Left lung (tissue), 10 donors: ENCODE results near the gene NSUN2. TPM values are rescaled to one million over a fixed set of nuclear protein-coding genes. Genes with fewer than 3 reads are reported as not detected.

ENCODE experiments used
- ATAC-seq: fragments of 200-7000 bp; cut with Tn5 transposase; one replicate; pipeline ENCODE4 v1.9.1; 2020; ENCODE audit warnings: moderate library complexity
- DNase-seq, 4 donors: peaks; one replicate each; pipeline ENCODE4 v3.0.0-alpha.2; 2013 to 2020
- H3K27ac ChIP-seq, 2 donors: fragments of 200-600 bp; sonication (generic) in 1 of 2; one replicate each; pipeline versions ENCODE4 v1.5.0 to v1.8.0; 2020 to 2021
- H3K27me3 ChIP-seq, 2 donors: fragments of 200-600 bp; sonication (generic) in 1 of 2; one replicate each; pipeline versions ENCODE4 v1.5.0 to v1.8.0; 2020 to 2021
- H3K36me3 ChIP-seq, 2 donors: fragments of 200-600 bp; sonication (generic) in 1 of 2; one replicate each; pipeline versions ENCODE4 v1.5.0 to v1.8.0; 2020 to 2021
- H3K4me1 ChIP-seq, 2 donors: fragments of 200-600 bp; one replicate each; pipeline ENCODE4 v1.8.0; 2021
- H3K4me3 ChIP-seq, 2 donors: fragments of 200-600 bp; sonication (generic) in 1 of 2; one replicate each; pipeline versions ENCODE4 v1.5.0 to v1.8.0; 2020 to 2021; ENCODE audit warnings: mild to moderate bottlenecking in 1 of 2
- H3K9me3 ChIP-seq, 2 donors: fragments of 200-600 bp; sonication (generic) in 1 of 2; one replicate each; pipeline versions ENCODE4 v1.5.0 to v1.8.0; 2020 to 2021
- CTCF ChIP-seq, 2 donors: fragments of 200-600 bp; sonication (generic) in 1 of 2; IDR thresholded peaks; one replicate each; pipeline versions ENCODE4 v1.5.0 to v1.8.0; 2021; ENCODE audit warnings: antibody characterized with exemption in 2 of 2
- intact Hi-C, 2 donors: fragments of 100-400 bp; cut with DNase I; formaldehyde crosslinking; loops; one replicate each; pipeline versions ENCODE4 v1.11.2 to v1.14.2; 2022
- polyA plus RNA-seq, 6 donors: library from polyadenylated mRNA; unstranded; fragments of 120-200 nt; gene quantifications; one replicate each; pipeline ENCODE4 v1.2.1, GENCODE V29; 2013; ENCODE audit not compliant: insufficient read length in 6 of 6
- total RNA-seq, 2 donors: library from RNA; stranded (reverse); fragmentation: NEBNext Ultra II Directional; extraction: Animal tissue kit (Norgen Biotek cat#: 25700); gene quantifications; one replicate each; pipeline ENCODE4 v1.2.1, GENCODE V29; 2021
- donor health status: DM: no; HTN: yes; CAD: no.
- donor health status: DM: no; HTN: no; CAD: no.

NSUN2 gene
- total and polyA plus RNA-seq, 8 donors: 37.5 to 93.9 (median 56.9) TPM

- no peak for TF ChIP-seq CTCF (IDR thresholded peaks at IDR 0.05)
- ATAC-seq (no peak), DNase-seq (no peak)
- Histone ChIP-seq H3K27ac (no peak overlapping the region), H3K4me3 (no peak overlapping the region), H3K4me1 (no peaks in the 10 kb centered on the region), H3K36me3 (no peaks in the 10 kb centered on the region), H3K27me3 (peaks cover 0 to 16% of the 10 kb centered on the region in 2 donors), H3K9me3 (peaks cover 0 to 6% of the 10 kb centered on the region in 2 donors)
- intact Hi-C loops: no loop called here
These were observed 74.9 kb downstream of the NSUN2 start for GRCh38 chr5:6557807-6558575.

GRCh38 chr5:6556802-6557102, 76.1 kb downstream of the NSUN2 start:
- no peak for ATAC-seq
- intact Hi-C loops: no loop called here
- TF ChIP-seq CTCF (IDR thresholded peaks at IDR 0.05): no peak

DNA sequence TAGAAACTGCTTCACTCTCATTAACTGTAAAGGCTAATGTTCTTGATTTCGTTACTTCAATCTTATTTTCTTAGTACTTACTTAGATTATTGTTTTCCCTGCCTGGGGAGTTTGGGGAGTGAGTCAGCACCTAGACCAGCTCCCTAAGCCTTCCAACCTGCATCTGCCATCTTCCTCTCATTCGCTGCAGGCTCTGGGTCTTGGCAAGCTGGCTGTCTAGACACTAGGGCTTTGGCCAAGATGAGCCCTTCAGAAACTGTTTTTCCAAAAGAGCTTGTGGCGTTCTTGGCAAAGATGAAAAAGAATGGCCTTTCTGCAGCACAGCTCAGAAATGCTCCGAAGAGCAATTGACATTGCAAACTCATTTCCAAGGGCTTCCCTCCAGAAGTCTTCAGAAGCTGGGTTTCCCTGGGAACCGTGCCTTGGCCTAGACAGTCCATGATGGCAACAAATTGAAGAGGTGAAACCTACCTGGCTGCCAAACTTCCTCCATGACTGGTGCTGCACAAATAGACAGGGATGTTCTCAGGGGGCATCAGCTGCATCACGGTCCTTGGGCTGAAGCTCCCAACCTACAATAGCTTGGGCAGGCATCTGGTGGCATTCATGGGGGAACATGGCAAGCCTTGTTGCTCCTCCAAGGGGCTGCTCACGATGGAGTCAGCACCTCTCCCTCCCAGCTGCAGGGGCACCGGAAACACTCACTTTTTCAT, 76.6 kb downstream of the NSUN2 start:
- Histone ChIP-seq H3K27me3 (peaks cover 0 to 23% of the 10 kb centered on the region in 2 donors), H3K4me1 (no peaks in the 10 kb centered on the region), H3K9me3 (peaks cover 0 to 6% of the 10 kb centered on the region in 2 donors), H3K36me3 (no peaks in the 10 kb centered on the region), H3K4me3 (no peak overlapping the region), H3K27ac (no peak overlapping the region)
- DNase-seq (no peak), ATAC-seq (no peak)
- intact Hi-C loops: no loop called here
- no peak for TF ChIP-seq CTCF (IDR thresholded peaks at IDR 0.05)

More at GRCh38 chr5:6556802-6557102, 76.1 kb downstream of the NSUN2 start:
- Histone ChIP-seq H3K4me1 (no peaks in the 10 kb centered on the region), H3K36me3 (no peaks in the 10 kb centered on the region), H3K27me3 (peaks cover 0 to 18% of the 10 kb centered on the region in 2 donors), H3K4me3 (no peak overlapping the region), H3K9me3 (peaks cover 0 to 6% of the 10 kb centered on the region in 2 donors), H3K27ac (no peak overlapping the region)
- DNase-seq: no peak

GRCh38 chr5:6554812-6555211, 78.0 kb downstream of the NSUN2 start:
- no peak overlapping the region for H3K4me3 ChIP-seq
- TF ChIP-seq CTCF (IDR thresholded peaks at IDR 0.05): no peak
- DNase-seq (no peak), ATAC-seq (no peak)
- H3K27me3 ChIP-seq: peaks cover 0 to 23% of the 10 kb centered on the region in 2 donors
- no peaks in the 10 kb centered on the region for H3K36me3 ChIP-seq
- intact Hi-C loops: no loop called here
- no peak overlapping the region for H3K27ac ChIP-seq
- H3K9me3 ChIP-seq: no peaks in the 10 kb centered on the region
- H3K4me1 ChIP-seq: no peaks in the 10 kb centered on the region

GRCh38 chr5:6553972-6554371, 78.9 kb downstream of the NSUN2 start:
- H3K9me3 ChIP-seq: no peaks in the 10 kb centered on the region
- ATAC-seq (no peak), DNase-seq (no peak)
- H3K4me3 ChIP-seq: no peak overlapping the region
- TF ChIP-seq CTCF (IDR thresholded peaks at IDR 0.05): no peak
- peaks cover 0 to 23% of the 10 kb centered on the region in 2 donors for H3K27me3 ChIP-seq
- H3K4me1 ChIP-seq: no peaks in the 10 kb centered on the region
- no peaks in the 10 kb centered on the region for H3K36me3 ChIP-seq
- no peak overlapping the region for H3K27ac ChIP-seq
- intact Hi-C loops: no loop called here
